ENCODE results near the gene CPLX1.

DNA sequence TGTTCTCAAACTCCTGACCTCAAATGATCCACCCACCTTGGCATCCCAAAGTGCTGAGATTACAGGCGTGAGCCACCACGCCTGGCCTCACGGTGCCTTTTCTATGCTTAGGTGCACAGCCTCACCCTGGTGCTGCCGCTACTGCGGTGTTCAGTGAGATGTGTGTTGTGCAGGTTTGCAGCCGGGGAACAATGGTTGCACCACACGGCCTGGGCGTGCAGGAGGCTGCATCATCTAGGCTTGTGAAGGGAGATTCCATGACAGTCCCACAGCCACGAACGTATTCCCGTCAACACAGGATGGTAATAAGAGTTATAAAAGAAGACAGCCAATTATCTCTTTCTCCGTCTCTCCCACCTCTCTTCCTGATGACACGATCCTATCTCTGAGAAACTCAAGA is 22.0 kb downstream of the CPLX1 start:
- TF ChIP-seq CTCF (IDR thresholded peaks at IDR 0.05) (no peak), POLR2A (IDR thresholded peaks at IDR 0.05) (no peak)

All from testis (tissue), 2 donors.